VCaP (cell line): ENCODE data around the gene CCL27.

ENCODE experiments used
- H3K27ac ChIP-seq: fragments of 450-650 bp; 2 replicates; pipeline ENCODE4 v1.5.1; 2017
- TF ChIP-seq, protein P1 (sequence below): fragments of 450-650 bp; conservative IDR thresholded peaks from 2 replicates; pipeline ENCODE4 v1.5.1; 2017; ENCODE audit warnings: mild to moderate bottlenecking, moderate library complexity

The CCL27 gene

DNA sequence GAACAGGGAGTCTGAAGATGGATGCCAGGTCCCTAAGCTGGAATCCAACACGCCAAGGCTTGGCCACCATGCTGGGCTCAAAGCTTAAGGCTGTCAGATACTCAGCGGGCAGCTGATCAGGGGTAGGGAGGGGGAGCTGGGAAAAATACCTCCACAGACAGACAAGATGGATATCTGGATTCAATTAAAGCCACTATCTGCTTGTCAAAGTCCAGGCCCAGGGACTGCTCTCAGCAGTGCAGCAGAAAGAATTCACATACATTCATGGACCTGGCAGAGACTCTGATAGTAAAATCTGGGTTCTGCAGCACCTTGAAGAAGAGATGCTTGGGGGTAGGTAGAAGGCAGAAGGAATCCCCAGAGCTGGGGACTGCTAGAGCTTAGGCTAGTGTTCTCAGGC, 47.3 kb downstream of the CCL27 start:
- no peak overlapping the region for H3K27ac ChIP-seq
- TF ChIP-seq, protein P1, sequence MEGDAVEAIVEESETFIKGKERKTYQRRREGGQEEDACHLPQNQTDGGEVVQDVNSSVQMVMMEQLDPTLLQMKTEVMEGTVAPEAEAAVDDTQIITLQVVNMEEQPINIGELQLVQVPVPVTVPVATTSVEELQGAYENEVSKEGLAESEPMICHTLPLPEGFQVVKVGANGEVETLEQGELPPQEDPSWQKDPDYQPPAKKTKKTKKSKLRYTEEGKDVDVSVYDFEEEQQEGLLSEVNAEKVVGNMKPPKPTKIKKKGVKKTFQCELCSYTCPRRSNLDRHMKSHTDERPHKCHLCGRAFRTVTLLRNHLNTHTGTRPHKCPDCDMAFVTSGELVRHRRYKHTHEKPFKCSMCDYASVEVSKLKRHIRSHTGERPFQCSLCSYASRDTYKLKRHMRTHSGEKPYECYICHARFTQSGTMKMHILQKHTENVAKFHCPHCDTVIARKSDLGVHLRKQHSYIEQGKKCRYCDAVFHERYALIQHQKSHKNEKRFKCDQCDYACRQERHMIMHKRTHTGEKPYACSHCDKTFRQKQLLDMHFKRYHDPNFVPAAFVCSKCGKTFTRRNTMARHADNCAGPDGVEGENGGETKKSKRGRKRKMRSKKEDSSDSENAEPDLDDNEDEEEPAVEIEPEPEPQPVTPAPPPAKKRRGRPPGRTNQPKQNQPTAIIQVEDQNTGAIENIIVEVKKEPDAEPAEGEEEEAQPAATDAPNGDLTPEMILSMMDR = no peak

DNA sequence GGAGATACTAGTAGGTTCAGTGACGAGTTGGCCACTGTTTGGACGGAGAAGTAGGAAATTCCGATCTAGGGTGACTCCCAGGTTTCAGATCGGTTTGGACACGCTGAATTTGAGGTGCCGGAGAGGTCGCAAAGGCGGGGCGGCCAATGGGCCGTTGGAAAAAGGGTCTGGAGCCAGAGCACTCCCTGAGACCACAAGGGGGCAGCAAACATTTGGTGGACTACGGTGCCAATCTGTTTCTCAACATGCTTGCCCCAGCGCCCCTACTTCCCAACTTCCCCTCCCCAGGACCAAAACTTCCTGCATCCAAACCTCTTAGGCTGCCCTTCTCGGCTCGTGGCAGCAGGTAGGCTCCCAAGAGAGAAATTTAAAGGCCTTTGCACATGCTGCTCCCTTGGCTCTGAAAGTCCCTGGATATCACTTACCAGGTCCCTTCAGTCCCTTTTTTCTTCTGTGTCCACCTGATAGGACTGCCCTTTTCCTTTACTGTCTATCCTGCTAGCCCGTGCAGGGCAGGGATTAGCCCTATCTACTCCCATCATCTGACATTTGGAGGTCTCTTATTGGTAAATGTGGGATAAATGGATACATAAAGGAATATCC, 49.6 kb downstream of the CCL27 start:
- H3K27ac ChIP-seq = peak overlapping the region; percentile 93
- TF ChIP-seq, protein P1 = peak; percentile 94
